ENCODE measurements around the gene VIPR1. TPM values are rescaled to one million over a fixed set of nuclear protein-coding genes. Genes with fewer than 3 reads are reported as not detected.

The VIPR1 gene
- total and polyA plus RNA-seq, 2 donors from 2014 or later = 4.9 to 5.3 TPM

GRCh38 chr3:42501681-42502428 lies 588 bp upstream of the VIPR1 start:
- Histone ChIP-seq H3K4me3 (ENCODE audit: low read length in 3 of 3) (peak overlapping the region; percentile 49 to 67 (median 67)), H3K27ac (ENCODE audit: low read depth in 2 of 2, low read length in 2 of 2) (no peak overlapping the region), H3K4me1 (ENCODE audit: control insufficient read depth in 2 of 3, insufficient read depth in 2 of 3, low read depth in 1 of 3, low read length in 3 of 3) (peaks cover 0 to 11% (median 0%) of the 10 kb centered on the region in 3 donors), H3K9ac (ENCODE audit: low read length in 3 of 3) (peak overlapping the region in 2 of 3 donors; percentile 16 to 32), H3K36me3 (ENCODE audit: control insufficient read depth in 2 of 3, insufficient read depth in 3 of 3, low read length in 3 of 3) (no peaks in the 10 kb centered on the region), H3K9me3 (ENCODE audit: control insufficient read depth in 2 of 3, insufficient read depth in 1 of 3, low read length in 3 of 3) (no peaks in the 10 kb centered on the region), H3K27me3 (ENCODE audit: control insufficient read depth, insufficient read depth, low read length) (peaks cover 7% of the 10 kb centered on the region)
- DNase-seq = peak; percentile 24 to 85 (median 50)
- FAIRE-seq = no peak
- peak; percentile 40 for TF ChIP-seq CTCF (IDR thresholded peaks at IDR 0.05; ENCODE audit: borderline replicate concordance, extremely low read depth, insufficient read depth)
- intact Hi-C loops (cut with DNase I) = no loop called here

- peak in 2 of 5 donors; percentile 4 to 26 for DNase-seq
- H3K36me3 ChIP-seq (ENCODE audit: control insufficient read depth in 2 of 3, insufficient read depth in 3 of 3, low read length in 3 of 3) = no peaks in the 10 kb centered on the region
- intact Hi-C loops (cut with DNase I) = no loop called here
- H3K4me1 ChIP-seq (ENCODE audit: control insufficient read depth in 2 of 3, insufficient read depth in 2 of 3, low read depth in 1 of 3, low read length in 3 of 3) = peaks cover 0 to 11% (median 0%) of the 10 kb centered on the region in 3 donors
- no peak overlapping the region for H3K27ac ChIP-seq (ENCODE audit: low read depth in 2 of 2, low read length in 2 of 2)
- peaks cover 7% of the 10 kb centered on the region for H3K27me3 ChIP-seq (ENCODE audit: control insufficient read depth, insufficient read depth, low read length)
- H3K4me3 ChIP-seq (ENCODE audit: low read length in 3 of 3) = peak overlapping the region in 1 of 3 donors; percentile 37
- FAIRE-seq = no peak
- no peak overlapping the region for H3K9ac ChIP-seq (ENCODE audit: low read length in 3 of 3)
- no peaks in the 10 kb centered on the region for H3K9me3 ChIP-seq (ENCODE audit: control insufficient read depth in 2 of 3, insufficient read depth in 1 of 3, low read length in 3 of 3)
- no peak for TF ChIP-seq CTCF (IDR thresholded peaks at IDR 0.05; ENCODE audit: borderline replicate concordance, extremely low read depth, insufficient read depth)
Measured at GRCh38 chr3:42503251-42503924, 945 bp downstream of the VIPR1 start.

- no peaks in the 10 kb centered on the region for H3K9me3 ChIP-seq (ENCODE audit: control insufficient read depth in 2 of 3, insufficient read depth in 1 of 3, low read length in 3 of 3)
- H3K9ac ChIP-seq (ENCODE audit: low read length in 3 of 3) = no peak overlapping the region
- DNase-seq = peak in 2 of 5 donors; percentile 4 to 18
- no peak overlapping the region for H3K27ac ChIP-seq (ENCODE audit: low read depth in 2 of 2, low read length in 2 of 2)
- intact Hi-C loops (cut with DNase I) = no loop called here
- no peak for TF ChIP-seq CTCF (IDR thresholded peaks at IDR 0.05; ENCODE audit: borderline replicate concordance, extremely low read depth, insufficient read depth)
- H3K4me1 ChIP-seq (ENCODE audit: control insufficient read depth in 2 of 3, insufficient read depth in 2 of 3, low read depth in 1 of 3, low read length in 3 of 3) = peaks cover 0 to 11% (median 0%) of the 10 kb centered on the region in 3 donors
- FAIRE-seq = no peak
- no peaks in the 10 kb centered on the region for H3K36me3 ChIP-seq (ENCODE audit: control insufficient read depth in 2 of 3, insufficient read depth in 3 of 3, low read length in 3 of 3)
- peaks cover 7% of the 10 kb centered on the region for H3K27me3 ChIP-seq (ENCODE audit: control insufficient read depth, insufficient read depth, low read length)
- no peak overlapping the region for H3K4me3 ChIP-seq (ENCODE audit: low read length in 3 of 3)
Measured at GRCh38 chr3:42503957-42504333, 1.5 kb downstream of the VIPR1 start.

Data from kidney (tissue), 14 donors.